Calu3 (cell line): ENCODE measurements around the gene TMEM40. TPM values are rescaled to one million over a fixed set of nuclear protein-coding genes. Genes with fewer than 3 reads are reported as not detected.

ENCODE experiments used
- Bru-seq: library from RNA; stranded (reverse); fragments of 400-500 nt; gene quantifications from one replicate; lab custom pipeline; 2021; lab: Mats Ljungman, UMichigan
- BruChase-seq, 2 experiments: library from RNA; stranded (reverse); fragments of 400-500 nt; gene quantifications; one replicate each; lab custom pipeline; 2021; lab: Mats Ljungman, UMichigan
- BruUV-seq: library from RNA; stranded (reverse); fragments of 400-500 nt; replicated peaks from 2 replicates; lab custom pipeline; 2021; lab: Mats Ljungman, UMichigan
- CTCF ChIA-PET: fragments of 300-600 bp; sonication (Branson Sonifier 250); formaldehyde crosslinking; loops from one replicate; lab custom pipeline; 2022; ENCODE audit warnings: antibody characterized with exemption; lab: Charles Lee
- DNase-seq: peaks from one replicate; pipeline ENCODE4 v3.0.0; 2022
- H3K27ac Mint-ChIP-seq: one replicate; pipeline ENCODE4 v1.8.0; 2022; ENCODE audit warnings: mixed read lengths; ENCODE audit not compliant: unreplicated experiment
- H3K27me3 Mint-ChIP-seq: one replicate; pipeline ENCODE4 v1.8.0; 2022; ENCODE audit warnings: mixed read lengths; ENCODE audit not compliant: unreplicated experiment
- H3K36me3 Mint-ChIP-seq: one replicate; pipeline ENCODE4 v1.8.0; 2022; ENCODE audit warnings: mild to moderate bottlenecking, moderate library complexity, mixed read lengths; ENCODE audit not compliant: insufficient read depth, unreplicated experiment
- H3K4me1 Mint-ChIP-seq: one replicate; pipeline ENCODE4 v1.8.0; 2022; ENCODE audit warnings: mild to moderate bottlenecking, low read depth, mixed read lengths; ENCODE audit not compliant: unreplicated experiment
- H3K4me3 Mint-ChIP-seq: one replicate; pipeline ENCODE4 v1.8.0; 2022; ENCODE audit warnings: mild to moderate bottlenecking, low read depth, moderate library complexity, mixed read lengths; ENCODE audit not compliant: unreplicated experiment
- H3K9me3 Mint-ChIP-seq: one replicate; pipeline ENCODE4 v1.8.0; 2022; ENCODE audit warnings: low read depth, mixed read lengths; ENCODE audit not compliant: unreplicated experiment
- CTCF ChIP-seq: fragments of 200-600 bp; IDR thresholded peaks from one replicate; pipeline ENCODE4 v1.8.0; 2022; ENCODE audit warnings: antibody characterized with exemption; ENCODE audit not compliant: unreplicated experiment
- intact Hi-C: fragments of 100-400 bp; cut with micrococcal nuclease; formaldehyde crosslinking; loops from one replicate; pipeline ENCODE4 v1.10.0; 2022; ENCODE audit not compliant: unreplicated experiment
- long read RNA-seq: library from polyadenylated mRNA; stranded (forward); transcript quantifications from one replicate; pipeline ENCODE4 v2.0.0, GENCODE V29; 2022
- total RNA-seq: library from RNA; stranded (reverse); gene quantifications from 2 replicates; pipeline ENCODE4 v1.2.3, GENCODE V29; 2022

The TMEM40 gene
- 0.42 and 0.98 TPM in 2 replicates for total RNA-seq
- Bru-seq, nascent RNA, result percentile 23 among the genes with signal in this experiment
- BruChase-seq, experiment 1, labeled RNA remaining after a 6-hour chase, result percentile 12 among the genes with signal in this experiment
- percentile 11 among the genes with signal in this experiment for BruChase-seq, experiment 2, labeled RNA remaining after a 2-hour chase
- long read RNA-seq, partial matches to known transcripts, result 0 of 3 reads
- long read RNA-seq, other reads (novel, unspliced or antisense), result 0 of 3 reads

GRCh38 chr3:12759097-12759679, at the start of gene TMEM40:
Gene TMEM40 (minus strand): TSS chr3:12759259. CDS start chr3:12749832, 9,427 bp downstream.
- Mint-ChIP-seq H3K4me3 (no peak within 1 kb of the TSS), H3K9me3 (no peaks in the 10 kb centered on the region), H3K27me3 (no peaks in the 10 kb centered on the region), H3K36me3 (no peaks in the 10 kb centered on the region), H3K27ac (peak within 1 kb of the TSS; percentile 36), H3K4me1 (peaks cover 28% of the 10 kb centered on the region)
- no TSS peak for BruUV-seq
- CTCF ChIA-PET, result no interaction called here
- intact Hi-C loops, result no loop called here
- peak; percentile 41 for DNase-seq
- TF ChIP-seq CTCF, result no peak

GRCh38 chr3:12808587-12808986, 49.5 kb upstream of the TMEM40 start:
- peaks cover 8% of the 10 kb centered on the region for H3K36me3 Mint-ChIP-seq
- TF ChIP-seq CTCF, result no peak
- DNase-seq, result no peak
- no TSS peak for BruUV-seq
- intact Hi-C loops, result no loop called here
- no peaks in the 10 kb centered on the region for H3K9me3 Mint-ChIP-seq
- peak overlapping the region; percentile 68 for H3K4me3 Mint-ChIP-seq
- peaks cover 16% of the 10 kb centered on the region for H3K27me3 Mint-ChIP-seq
- CTCF ChIA-PET, result interaction anchor here (0.6 kb wide), 1 partner anchor 176 kb away, joined by 3 read pairs; no protein-coding TSS in a partner anchor
- peaks cover 8% of the 10 kb centered on the region for H3K4me1 Mint-ChIP-seq
- no peak overlapping the region for H3K27ac Mint-ChIP-seq

GRCh38 chr3:12807601-12808359, 48.7 kb upstream of the TMEM40 start:
- peaks cover 8% of the 10 kb centered on the region for H3K36me3 Mint-ChIP-seq
- H3K9me3 Mint-ChIP-seq, result no peaks in the 10 kb centered on the region
- DNase-seq, result no peak
- CTCF ChIA-PET, result interaction anchor here (1.0 kb wide), 1 partner anchor 20 kb away, joined by 3 read pairs; no protein-coding TSS in a partner anchor
- no peak overlapping the region for H3K4me3 Mint-ChIP-seq
- intact Hi-C loops, result no loop called here
- H3K27ac Mint-ChIP-seq, result no peak overlapping the region
- TF ChIP-seq CTCF, result no peak
- H3K4me1 Mint-ChIP-seq, result peaks cover 8% of the 10 kb centered on the region
- no TSS peak for BruUV-seq
- peaks cover 16% of the 10 kb centered on the region for H3K27me3 Mint-ChIP-seq

- no peak overlapping the region for H3K27ac Mint-ChIP-seq
- no peaks in the 10 kb centered on the region for H3K9me3 Mint-ChIP-seq
- DNase-seq, result no peak
- intact Hi-C loops, result no loop called here
- no TSS peak for BruUV-seq
- no peak for TF ChIP-seq CTCF
- peaks cover 8% of the 10 kb centered on the region for H3K36me3 Mint-ChIP-seq
- H3K4me1 Mint-ChIP-seq, result peaks cover 8% of the 10 kb centered on the region
- peaks cover 16% of the 10 kb centered on the region for H3K27me3 Mint-ChIP-seq
- H3K4me3 Mint-ChIP-seq, result no peak overlapping the region
- CTCF ChIA-PET, result interaction anchor here (1.0 kb wide), 1 partner anchor 20 kb away, joined by 3 read pairs; no protein-coding TSS in a partner anchor
These were observed 48.0 kb upstream of the TMEM40 start for GRCh38 chr3:12807066-12807465.
